ENCODE measurements around the gene MRTO4. TPM values are rescaled to one million over a fixed set of nuclear protein-coding genes. Genes with fewer than 3 reads are reported as not detected.

The MRTO4 gene
- total and polyA plus RNA-seq, 9 of the 15 experiments (the other 6 are each of a cell fraction or from before 2014, with no cell fraction given): 62.0 to 173 (median 146) TPM

DNA sequence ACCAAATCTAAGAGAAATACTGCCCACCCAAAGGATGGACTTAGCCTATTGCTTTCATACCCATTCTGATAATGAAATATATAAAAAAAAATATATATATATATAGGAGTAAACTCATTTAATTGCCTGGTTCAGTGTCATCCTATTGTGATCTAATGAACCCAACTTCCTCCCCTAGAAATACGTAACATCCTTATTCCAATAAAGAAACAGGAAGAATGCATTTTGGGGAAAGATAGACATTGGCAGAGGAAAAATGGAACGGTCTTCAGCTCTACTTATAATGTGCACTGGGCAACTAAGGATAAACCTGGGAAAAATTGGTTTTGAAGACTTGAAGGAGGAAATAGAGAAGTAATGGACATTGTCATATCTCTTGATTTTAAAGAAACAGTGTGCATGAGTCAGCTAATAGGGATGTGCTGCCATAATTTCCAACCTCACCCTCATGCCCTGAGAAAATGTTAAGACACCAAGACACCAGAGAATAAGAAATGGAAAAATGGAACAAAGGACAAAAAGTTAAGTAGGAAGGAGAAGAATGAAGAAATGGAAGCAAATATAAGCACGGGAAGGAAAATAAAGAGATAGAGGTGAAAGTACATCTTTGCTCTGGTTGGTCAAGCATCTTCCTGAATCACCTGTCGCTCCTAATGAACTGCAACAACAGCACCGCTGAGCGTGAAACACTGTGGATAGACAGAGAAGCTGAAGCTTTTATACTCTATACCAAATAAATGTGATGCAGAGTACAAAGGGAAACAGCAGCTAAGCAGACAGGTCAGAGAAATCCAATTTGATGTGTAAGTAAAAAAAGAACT is 46.9 kb upstream of the MRTO4 start (continued):
- no peak for TF ChIP-seq NEUROD1 (IDR thresholded peaks at IDR 0.05; ENCODE audit: borderline replicate concordance, low read depth, low read length, partially characterized antibody)
- TF ChIP-seq TBP (optimal IDR thresholded peaks at IDR 0.05; ENCODE audit: low read depth, low read length): no peak
- no peak for TF ChIP-seq MCM5 (IDR thresholded peaks at IDR 0.05; ENCODE audit: low read depth)
- no peak for TF ChIP-seq ZNF146 (CRISPR knock-in tag; IDR thresholded peaks at IDR 0.05; ENCODE audit: unreplicated experiment)
- TF ChIP-seq RFX7 (CRISPR knock-in tag; IDR thresholded peaks at IDR 0.05): no peak
- TF ChIP-seq ADNP (tag; IDR thresholded peaks at IDR 0.05): no peak
- TF ChIP-seq SNIP1 (IDR thresholded peaks at IDR 0.05; ENCODE audit: low read depth): no peak
- no peak for TF ChIP-seq ZNF76 (CRISPR knock-in tag; IDR thresholded peaks at IDR 0.05; ENCODE audit: borderline replicate concordance)
- TF ChIP-seq KHSRP (IDR thresholded peaks at IDR 0.05): no peak
- no peak for TF ChIP-seq TAF9B (IDR thresholded peaks at IDR 0.05; ENCODE audit: partially characterized antibody)
- TF ChIP-seq ZNF347 (CRISPR knock-in tag; IDR thresholded peaks at IDR 0.05; ENCODE audit: low read depth): no peak
- no peak for TF ChIP-seq MEIS2 (IDR thresholded peaks at IDR 0.05; ENCODE audit: partially characterized antibody)
- 0 out of 2 replicates have a peak, but pooled peaks have one; percentile 4 for TF ChIP-seq PHB2 (IDR thresholded peaks at IDR 0.05; ENCODE audit: low read depth)
- TF ChIP-seq HEY1 (CRISPR knock-in tag; IDR thresholded peaks at IDR 0.05; ENCODE audit: borderline replicate concordance): no peak
- TF ChIP-seq ZNF408 (CRISPR knock-in tag; IDR thresholded peaks at IDR 0.05; ENCODE audit: low read depth): no peak
- TF ChIP-seq FOXA1 (IDR thresholded peaks at IDR 0.05; ENCODE audit: borderline replicate concordance): no peak
- TF ChIP-seq, protein P1, sequence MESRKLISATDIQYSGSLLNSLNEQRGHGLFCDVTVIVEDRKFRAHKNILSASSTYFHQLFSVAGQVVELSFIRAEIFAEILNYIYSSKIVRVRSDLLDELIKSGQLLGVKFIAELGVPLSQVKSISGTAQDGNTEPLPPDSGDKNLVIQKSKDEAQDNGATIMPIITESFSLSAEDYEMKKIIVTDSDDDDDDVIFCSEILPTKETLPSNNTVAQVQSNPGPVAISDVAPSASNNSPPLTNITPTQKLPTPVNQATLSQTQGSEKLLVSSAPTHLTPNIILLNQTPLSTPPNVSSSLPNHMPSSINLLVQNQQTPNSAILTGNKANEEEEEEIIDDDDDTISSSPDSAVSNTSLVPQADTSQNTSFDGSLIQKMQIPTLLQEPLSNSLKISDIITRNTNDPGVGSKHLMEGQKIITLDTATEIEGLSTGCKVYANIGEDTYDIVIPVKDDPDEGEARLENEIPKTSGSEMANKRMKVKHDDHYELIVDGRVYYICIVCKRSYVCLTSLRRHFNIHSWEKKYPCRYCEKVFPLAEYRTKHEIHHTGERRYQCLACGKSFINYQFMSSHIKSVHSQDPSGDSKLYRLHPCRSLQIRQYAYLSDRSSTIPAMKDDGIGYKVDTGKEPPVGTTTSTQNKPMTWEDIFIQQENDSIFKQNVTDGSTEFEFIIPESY (CRISPR knock-in tag; IDR thresholded peaks at IDR 0.05): no peak
- TF ChIP-seq, protein P2, sequence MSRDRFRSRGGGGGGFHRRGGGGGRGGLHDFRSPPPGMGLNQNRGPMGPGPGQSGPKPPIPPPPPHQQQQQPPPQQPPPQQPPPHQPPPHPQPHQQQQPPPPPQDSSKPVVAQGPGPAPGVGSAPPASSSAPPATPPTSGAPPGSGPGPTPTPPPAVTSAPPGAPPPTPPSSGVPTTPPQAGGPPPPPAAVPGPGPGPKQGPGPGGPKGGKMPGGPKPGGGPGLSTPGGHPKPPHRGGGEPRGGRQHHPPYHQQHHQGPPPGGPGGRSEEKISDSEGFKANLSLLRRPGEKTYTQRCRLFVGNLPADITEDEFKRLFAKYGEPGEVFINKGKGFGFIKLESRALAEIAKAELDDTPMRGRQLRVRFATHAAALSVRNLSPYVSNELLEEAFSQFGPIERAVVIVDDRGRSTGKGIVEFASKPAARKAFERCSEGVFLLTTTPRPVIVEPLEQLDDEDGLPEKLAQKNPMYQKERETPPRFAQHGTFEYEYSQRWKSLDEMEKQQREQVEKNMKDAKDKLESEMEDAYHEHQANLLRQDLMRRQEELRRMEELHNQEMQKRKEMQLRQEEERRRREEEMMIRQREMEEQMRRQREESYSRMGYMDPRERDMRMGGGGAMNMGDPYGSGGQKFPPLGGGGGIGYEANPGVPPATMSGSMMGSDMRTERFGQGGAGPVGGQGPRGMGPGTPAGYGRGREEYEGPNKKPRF (IDR thresholded peaks at IDR 0.05; ENCODE audit: low read depth, low read length): no peak
- no peak for TF ChIP-seq ETS2 (tag; IDR thresholded peaks at IDR 0.05; ENCODE audit: borderline replicate concordance, poor library complexity, severe bottlenecking)
- no peak for TF ChIP-seq ZNF134 (CRISPR knock-in tag; conservative IDR thresholded peaks at IDR 0.05)
- TF ChIP-seq, protein P3, sequence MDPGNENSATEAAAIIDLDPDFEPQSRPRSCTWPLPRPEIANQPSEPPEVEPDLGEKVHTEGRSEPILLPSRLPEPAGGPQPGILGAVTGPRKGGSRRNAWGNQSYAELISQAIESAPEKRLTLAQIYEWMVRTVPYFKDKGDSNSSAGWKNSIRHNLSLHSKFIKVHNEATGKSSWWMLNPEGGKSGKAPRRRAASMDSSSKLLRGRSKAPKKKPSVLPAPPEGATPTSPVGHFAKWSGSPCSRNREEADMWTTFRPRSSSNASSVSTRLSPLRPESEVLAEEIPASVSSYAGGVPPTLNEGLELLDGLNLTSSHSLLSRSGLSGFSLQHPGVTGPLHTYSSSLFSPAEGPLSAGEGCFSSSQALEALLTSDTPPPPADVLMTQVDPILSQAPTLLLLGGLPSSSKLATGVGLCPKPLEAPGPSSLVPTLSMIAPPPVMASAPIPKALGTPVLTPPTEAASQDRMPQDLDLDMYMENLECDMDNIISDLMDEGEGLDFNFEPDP (CRISPR knock-in tag; IDR thresholded peaks at IDR 0.05): no peak
- TF ChIP-seq ZZZ3 (IDR thresholded peaks at IDR 0.05): no peak
- TF ChIP-seq ESRRA (IDR thresholded peaks at IDR 0.05; ENCODE audit: borderline replicate concordance, low read depth): no peak
- TF ChIP-seq SUPT5H (IDR thresholded peaks at IDR 0.05): peak; percentile 23
- no peak for TF ChIP-seq HSF4 (CRISPR knock-in tag; IDR thresholded peaks at IDR 0.05; ENCODE audit: borderline replicate concordance)

All from K562 (cell line).